ENCODE results near the gene COX4I2. TPM values are rescaled to one million over a fixed set of nuclear protein-coding genes. Genes with fewer than 3 reads are reported as not detected.

The COX4I2 gene
- total and polyA plus RNA-seq, 2 of the 8 experiments (the other 6 are each of a cell fraction or from before 2014, with no cell fraction given) = 0.26 TPM; not detected in 1

DNA sequence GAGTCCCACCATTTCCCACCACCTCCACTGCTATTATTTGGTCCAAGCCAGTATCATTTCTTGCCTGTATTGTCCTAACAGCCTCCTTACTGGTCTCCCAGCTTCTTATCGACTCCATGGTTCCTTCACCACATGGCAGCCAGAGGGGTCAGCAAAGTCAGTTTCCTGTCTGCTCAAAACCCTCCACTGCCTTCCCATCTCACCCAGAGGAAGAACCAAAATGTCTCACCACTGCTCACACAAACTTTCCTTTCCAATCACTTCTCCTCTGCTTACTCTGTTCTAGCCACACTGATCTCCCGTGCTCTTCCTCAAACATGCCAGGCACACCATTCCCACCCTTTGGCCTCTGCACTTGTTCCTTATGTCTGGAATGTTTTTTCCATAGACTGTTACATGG is 45.2 kb downstream of the COX4I2 start:
- Histone ChIP-seq H4K8ac (ENCODE audit: extremely low read depth, insufficient read depth, low read length) (no peak overlapping the region), H4K5ac (ENCODE audit: insufficient read length, low read depth, low read length) (no peak overlapping the region), H3K4me1 (replicated peaks in 1 of 4; ENCODE audit: control insufficient read depth in 3 of 4, insufficient read depth in 4 of 4, low read length in 3 of 4) (peaks cover 3 to 10% (median 7%) of the 10 kb centered on the region in 4 experiments; a peak in 6 of 7 replicates), H4K91ac (replicated peaks; ENCODE audit: insufficient read length, low read length) (no peak overlapping the region), H4K20me1 (replicated peaks in 1 of 2; ENCODE audit: control insufficient read depth in 1 of 2, insufficient read depth in 2 of 2, low read length in 2 of 2) (no peaks in the 10 kb centered on the region), H3K79me2 (ENCODE audit: control insufficient read depth in 1 of 2, insufficient read depth in 2 of 2, low read length in 2 of 2) (peaks cover 0 to 23% of the 10 kb centered on the region in 2 experiments; a peak in 2 of 4 replicates), H3K23ac (ENCODE audit: insufficient read length) (no peak overlapping the region), H2BK5ac (ENCODE audit: low read depth, low read length) (no peak overlapping the region; the same call in 1 of the 2 replicates), H2AK5ac (ENCODE audit: low read depth, low read length) (no peak overlapping the region), H2BK120ac (replicated peaks; ENCODE audit: low read depth, low read length) (no peak overlapping the region), H2AFZ (ENCODE audit: low read length) (no peak overlapping the region), H3K36me3 (ENCODE audit: control insufficient read depth in 2 of 4, insufficient read depth in 4 of 4, low read length in 3 of 4) (peaks cover 0 to 5% (median under 1%) of the 10 kb centered on the region in 4 experiments; a peak in 3 of 8 replicates), H3K79me1 (ENCODE audit: low read depth, low read length) (peaks cover 8% of the 10 kb centered on the region; the same call in 1 of the 2 replicates), H3K27me3 (replicated peaks in 1 of 4; ENCODE audit: control insufficient read depth in 3 of 4, extremely low read depth in 1 of 4, insufficient read depth in 3 of 4, low read length in 3 of 4) (no peaks in the 10 kb centered on the region), H3K9me3 (ENCODE audit: insufficient read depth in 2 of 2, low read depth in 1 of 2, low read length in 1 of 2) (no peaks in the 10 kb centered on the region), H3K14ac (ENCODE audit: insufficient read length) (no peak overlapping the region), H3K9ac (replicated peaks in 1 of 4; ENCODE audit: extremely low read depth in 1 of 4, low read depth in 3 of 4, low read length in 3 of 4) (no peak overlapping the region), H2BK20ac (ENCODE audit: low read length) (no peak overlapping the region), H3K23me2 (ENCODE audit: low read depth, low read length) (no peaks in the 10 kb centered on the region), H2BK15ac (ENCODE audit: low read length) (no peak overlapping the region), H3K4ac (replicated peaks; ENCODE audit: insufficient read length, low read depth, low read length) (no peak overlapping the region), H3K4me3 (ENCODE audit: extremely low read depth in 1 of 4, insufficient read depth in 2 of 4, low read depth in 3 of 4, low read length in 4 of 4) (no peak overlapping the region), H3K27ac (ENCODE audit: low read depth, low read length) (no peak overlapping the region), H2BK12ac (ENCODE audit: low read depth, low read length) (no peak overlapping the region), H3K18ac (ENCODE audit: extremely low read depth, low read length) (no peak overlapping the region), H3K56ac (replicated peaks; ENCODE audit: insufficient read length, low read depth, low read length) (no peak overlapping the region), H3K4me2 (ENCODE audit: insufficient read depth in 1 of 2, low read depth in 2 of 2, low read length in 2 of 2) (no peak overlapping the region)
- 88% methylated on average over 2 of the region's 2 CpGs; no CpG with 5 or more reads in 1 of the 2 experiments for WGBS, 2 experiments (ENCODE audit: extremely low coverage in 1 of 2, insufficient coverage in 1 of 2, insufficient read length in 1 of 2, insufficient replicate concordance in 2 of 2, low coverage in 1 of 2, low lambda C conversion rate in 2 of 2, missing lambda C conversion rate in 1 of 2)
- DNase-seq (ENCODE audit: low read depth in 1 of 2, low spot score in 2 of 2) (no peak), FAIRE-seq (no peak)
- POLR2A ChIA-PET (ENCODE audit: partially characterized antibody) = interaction anchor here (0.9 to 2.2 kb wide), 5 partner anchors 9 to 37 kb away, joined by 3 to 7 read pairs (median 4); no protein-coding TSS in a partner anchor
- CTCF ChIA-PET (ENCODE audit: partially characterized antibody) = interaction anchor here (1.0 to 6.6 kb wide), 3 partner anchors 21 to 49 kb away, joined by 4 to 42 read pairs (median 16); partner anchors contain the start of gene BCL2L1
- TF ChIP-seq JUN (IDR thresholded peaks at IDR 0.05; ENCODE audit: low read depth, low read length) (no peak), CEBPB (IDR thresholded peaks at IDR 0.05; ENCODE audit: low read depth, low read length) (no peak)

Data from H1 (cell line).